Activated CD4-positive, alpha-beta T cell treated with anti-CD3 and anti-CD28 coated beads, Interleukin-2, amount 10 ng/mL, durations not matched to agents 7 days and 5 days (primary cell): ENCODE results near the gene STK40. TPM values are rescaled to one million over a fixed set of nuclear protein-coding genes. Genes with fewer than 3 reads are reported as not detected.

ENCODE experiments used
- CTCF ChIA-PET: fragments of 350-600 bp; sonication (Branson Sonifier 250); formaldehyde crosslinking; loops from one replicate; lab custom pipeline; 2021; ENCODE audit warnings: antibody characterized with exemption; lab: Charles Lee
- POLR2A ChIA-PET: fragments of 350-600 bp; sonication (Branson Sonifier 250); formaldehyde crosslinking; loops from one replicate; lab custom pipeline; 2021; ENCODE audit warnings: antibody characterized with exemption; lab: Charles Lee
- DNase-seq: peaks from one replicate; pipeline ENCODE4 v3.0.0-alpha.2; 2020
- H3K27ac Mint-ChIP-seq: one replicate; pipeline ENCODE4 v1.8.0; 2021; ENCODE audit warnings: mild to moderate bottlenecking, moderate library complexity, mixed read lengths
- H3K27me3 Mint-ChIP-seq: one replicate; pipeline ENCODE4 v1.8.0; 2021; ENCODE audit warnings: mixed read lengths
- H3K36me3 Mint-ChIP-seq: one replicate; pipeline ENCODE4 v1.8.0; 2021; ENCODE audit warnings: low read depth, mixed read lengths
- H3K4me1 Mint-ChIP-seq: one replicate; pipeline ENCODE4 v1.8.0; 2021; ENCODE audit warnings: mixed read lengths
- H3K4me3 Mint-ChIP-seq: one replicate; pipeline ENCODE4 v1.8.0; 2021; ENCODE audit warnings: mild to moderate bottlenecking, moderate library complexity, mixed read lengths
- H3K9me3 Mint-ChIP-seq: one replicate; pipeline ENCODE4 v1.8.0; 2021; ENCODE audit warnings: mixed read lengths
- total RNA-seq, 2 experiments: library from RNA; stranded (reverse); gene quantifications; one replicate each; pipeline ENCODE4 v1.2.3, GENCODE V29; 2021

Gene STK40
- total RNA-seq, 2 experiments from 2014 or later: 53.7 to 59.1 TPM

- peaks cover 11% of the 10 kb centered on the region for H3K36me3 Mint-ChIP-seq
- no peak overlapping the region for H3K4me3 Mint-ChIP-seq
- no peaks in the 10 kb centered on the region for H3K9me3 Mint-ChIP-seq
- H3K27me3 Mint-ChIP-seq: no peaks in the 10 kb centered on the region
- H3K4me1 Mint-ChIP-seq: peaks cover 25% of the 10 kb centered on the region
- POLR2A ChIA-PET: no interaction called here
- CTCF ChIA-PET: interaction anchor here (0.6 to 1.3 kb wide), 5 partner anchors 20 to 1278 kb away, joined by 3 to 5 read pairs (median 4); no protein-coding TSS in a partner anchor
- no peak overlapping the region for H3K27ac Mint-ChIP-seq
- no peak for DNase-seq
Measured at GRCh38 chr1:36309397-36309796, 76.3 kb downstream of the STK40 start.

GRCh38 chr1:36307601-36308330 is 78.0 kb downstream of the STK40 start:
- Mint-ChIP-seq H3K4me1 (peaks cover 31% of the 10 kb centered on the region), H3K4me3 (peak overlapping the region; percentile 98), H3K36me3 (peaks cover 22% of the 10 kb centered on the region), H3K9me3 (no peaks in the 10 kb centered on the region), H3K27ac (peak overlapping the region; percentile 86), H3K27me3 (no peaks in the 10 kb centered on the region)
- no peak for DNase-seq
- POLR2A ChIA-PET: no interaction called here
- CTCF ChIA-PET: interaction anchor here (0.9 to 2.4 kb wide), 5 partner anchors 7 to 376 kb away, joined by 3 to 7 read pairs (median 3); no protein-coding TSS in a partner anchor

GRCh38 chr1:36306902-36307456 is 78.7 kb downstream of the STK40 start:
- peak overlapping the region; percentile 98 for H3K4me3 Mint-ChIP-seq
- CTCF ChIA-PET: interaction anchor here (0.6 to 2.4 kb wide), 9 partner anchors 8 to 1569 kb away, joined by 3 to 8 read pairs (median 3); no protein-coding TSS in a partner anchor
- no peaks in the 10 kb centered on the region for H3K27me3 Mint-ChIP-seq
- peaks cover 31% of the 10 kb centered on the region for H3K4me1 Mint-ChIP-seq
- POLR2A ChIA-PET: interaction anchor here (0.8 kb wide), 1 partner anchor 158 kb away, joined by 3 read pairs; the partner anchor contains the start of gene TRAPPC3
- H3K9me3 Mint-ChIP-seq: no peaks in the 10 kb centered on the region
- peak; percentile 93 for DNase-seq
- peaks cover 27% of the 10 kb centered on the region for H3K36me3 Mint-ChIP-seq
- peak overlapping the region; percentile 86 for H3K27ac Mint-ChIP-seq

- peak within 1 kb of the TSS; percentile 86 for H3K27ac Mint-ChIP-seq
- H3K27me3 Mint-ChIP-seq: no peaks in the 10 kb centered on the region
- H3K36me3 Mint-ChIP-seq: peaks cover 29% of the 10 kb centered on the region
- H3K4me3 Mint-ChIP-seq: peak within 1 kb of the TSS; percentile 98
- ChIA-PET POLR2A (interaction anchor here (0.6 to 0.8 kb wide), 2 partner anchors 10 to 157 kb away, joined by 3 to 4 read pairs; partner anchors contain the start of gene TRAPPC3), CTCF (interaction anchor here (0.6 to 2.4 kb wide), 12 partner anchors 9 to 1569 kb away, joined by 3 to 8 read pairs (median 3); no protein-coding TSS in a partner anchor)
- peak; percentile 59 for DNase-seq
- no peaks in the 10 kb centered on the region for H3K9me3 Mint-ChIP-seq
- peaks cover 31% of the 10 kb centered on the region for H3K4me1 Mint-ChIP-seq
Measured at GRCh38 chr1:36306210-36306901, 79.4 kb downstream of the STK40 start, which contains the start of gene SH3D21. Gene SH3D21, plus strand, starts transcription at chr1:36306368. Its CDS starts 53 bp downstream, at chr1:36306421.

GRCh38 chr1:36305915-36306209 is 79.9 kb downstream of the STK40 start:
- Mint-ChIP-seq H3K36me3 (peaks cover 33% of the 10 kb centered on the region), H3K27ac (peak overlapping the region; percentile 58), H3K27me3 (no peaks in the 10 kb centered on the region), H3K4me1 (peaks cover 31% of the 10 kb centered on the region), H3K4me3 (peak overlapping the region; percentile 98), H3K9me3 (no peaks in the 10 kb centered on the region)
- ChIA-PET CTCF (interaction anchor here (0.6 to 2.4 kb wide), 8 partner anchors 9 to 210 kb away, joined by 3 to 8 read pairs (median 3); no protein-coding TSS in a partner anchor), POLR2A (interaction anchor here (0.6 kb wide), 1 partner anchor 9 kb away, joined by 4 read pairs; no protein-coding TSS in a partner anchor)
- no peak for DNase-seq

- Mint-ChIP-seq H3K27me3 (no peaks in the 10 kb centered on the region), H3K27ac (peak overlapping the region; percentile 58), H3K9me3 (no peaks in the 10 kb centered on the region), H3K4me1 (peaks cover 29% of the 10 kb centered on the region), H3K4me3 (peak overlapping the region; percentile 98), H3K36me3 (peaks cover 36% of the 10 kb centered on the region)
- ChIA-PET CTCF (interaction anchor here (0.6 to 2.4 kb wide), 6 partner anchors 16 to 726 kb away, joined by 3 to 7 read pairs (median 4); no protein-coding TSS in a partner anchor), POLR2A (interaction anchor here (0.6 kb wide), 1 partner anchor 9 kb away, joined by 4 read pairs; no protein-coding TSS in a partner anchor)
- DNase-seq: no peak
Measured at GRCh38 chr1:36304970-36305914, 80.5 kb downstream of the STK40 start.

- Mint-ChIP-seq H3K4me3 (no peak overlapping the region), H3K36me3 (peaks cover 40% of the 10 kb centered on the region), H3K27ac (no peak overlapping the region), H3K4me1 (peaks cover 32% of the 10 kb centered on the region), H3K9me3 (no peaks in the 10 kb centered on the region), H3K27me3 (no peaks in the 10 kb centered on the region)
- ChIA-PET CTCF (interaction anchor here (0.6 to 1.2 kb wide), 2 partner anchors 46 to 725 kb away, joined by 3 to 4 read pairs; no protein-coding TSS in a partner anchor), POLR2A (no interaction called here)
- DNase-seq: no peak
Measured at GRCh38 chr1:36304521-36304920, 81.2 kb downstream of the STK40 start.

GRCh38 chr1:36303650-36304360 is 81.9 kb downstream of the STK40 start:
- no peaks in the 10 kb centered on the region for H3K27me3 Mint-ChIP-seq
- ChIA-PET CTCF (interaction anchor here (1.2 to 1.6 kb wide), 3 partner anchors 47 to 154 kb away, joined by 3 read pairs; no protein-coding TSS in a partner anchor), POLR2A (no interaction called here)
- H3K9me3 Mint-ChIP-seq: no peaks in the 10 kb centered on the region
- no peak overlapping the region for H3K4me3 Mint-ChIP-seq
- H3K4me1 Mint-ChIP-seq: peaks cover 31% of the 10 kb centered on the region
- no peak for DNase-seq
- H3K36me3 Mint-ChIP-seq: peaks cover 40% of the 10 kb centered on the region
- H3K27ac Mint-ChIP-seq: no peak overlapping the region

GRCh38 chr1:36303244-36303643 is 82.5 kb downstream of the STK40 start:
- Mint-ChIP-seq H3K36me3 (peaks cover 40% of the 10 kb centered on the region), H3K27ac (no peak overlapping the region), H3K9me3 (no peaks in the 10 kb centered on the region), H3K4me1 (peaks cover 29% of the 10 kb centered on the region), H3K27me3 (no peaks in the 10 kb centered on the region), H3K4me3 (no peak overlapping the region)
- CTCF ChIA-PET: interaction anchor here (0.8 to 1.6 kb wide), 4 partner anchors 10 to 153 kb away, joined by 3 read pairs; no protein-coding TSS in a partner anchor
- DNase-seq: no peak
- POLR2A ChIA-PET: no interaction called here

- Mint-ChIP-seq H3K27ac (no peak overlapping the region), H3K4me3 (no peak overlapping the region), H3K36me3 (peaks cover 46% of the 10 kb centered on the region), H3K4me1 (peaks cover 19% of the 10 kb centered on the region), H3K27me3 (no peaks in the 10 kb centered on the region), H3K9me3 (no peaks in the 10 kb centered on the region)
- DNase-seq: no peak
- ChIA-PET POLR2A (interaction anchor here (1.1 kb wide), 1 partner anchor 77 kb away, joined by 3 read pairs; the partner anchor contains the start of gene THRAP3), CTCF (interaction anchor here (0.6 to 1.7 kb wide), 6 partner anchors 7 to 151 kb away, joined by 3 to 8 read pairs (median 4); partner anchors contain the start of gene TRAPPC3)
Measured at GRCh38 chr1:36301220-36301619, 84.5 kb downstream of the STK40 start.

- CTCF ChIA-PET: interaction anchor here (0.6 to 1.7 kb wide), 13 partner anchors 8 to 151 kb away, joined by 3 to 8 read pairs (median 4); partner anchors contain the start of gene TRAPPC3
- DNase-seq: no peak
- Mint-ChIP-seq H3K4me3 (no peak overlapping the region), H3K4me1 (peaks cover 16% of the 10 kb centered on the region), H3K36me3 (peaks cover 49% of the 10 kb centered on the region), H3K27me3 (no peaks in the 10 kb centered on the region), H3K9me3 (no peaks in the 10 kb centered on the region), H3K27ac (peak overlapping the region; percentile 43)
- POLR2A ChIA-PET: interaction anchor here (1.1 kb wide), 1 partner anchor 76 kb away, joined by 3 read pairs; the partner anchor contains the start of gene THRAP3
Measured at GRCh38 chr1:36300526-36300925, 85.2 kb downstream of the STK40 start.
